Esophagus squamous epithelium (tissue), 5 donors: Measurements from ENCODE around the gene CSNK1G1. TPM values are rescaled to one million over a fixed set of nuclear protein-coding genes. Genes with fewer than 3 reads are reported as not detected.

Experiments used
- DNase-seq: peaks from one replicate; lab custom pipeline; 2025; lab: John Stamatoyannopoulos, UW
- H3K27ac ChIP-seq, 4 donors: fragments of 200-600 bp; sonication (generic); one replicate each; pipeline ENCODE4 v1.5.1; 2016 to 2019; ENCODE audit warnings: mild to moderate bottlenecking in 1 of 4
- H3K27me3 ChIP-seq, 4 donors: fragments of 200-600 bp; sonication (generic); 1 replicate in 3 of 4; 2 replicates in 1 of 4; pipeline versions ENCODE4 v1.5.1 to v1.6.0; 2017 to 2021; ENCODE audit warnings: antibody characterized with exemption in 1 of 4
- H3K36me3 ChIP-seq, 3 donors: fragments of 200-600 bp; sonication (generic); one replicate each; pipeline ENCODE4 v1.5.1; 2016 to 2019
- H3K4me1 ChIP-seq, 3 donors: fragments of 200-600 bp; sonication (generic); one replicate each; pipeline ENCODE4 v1.5.1; 2017 to 2019
- H3K4me3 ChIP-seq, 4 donors: fragments of 200-600 bp; sonication (generic); 1 replicate in 3 of 4; 2 replicates in 1 of 4; pipeline ENCODE4 v1.5.1; 2016 to 2019; ENCODE audit warnings: mild to moderate bottlenecking in 2 of 4, moderate library complexity in 1 of 4
- H3K9me3 ChIP-seq, 3 donors: fragments of 200-600 bp; sonication (generic); one replicate each; pipeline ENCODE4 v1.5.1; 2016 to 2019
- CTCF ChIP-seq, 6 experiments: fragments of 450-650 bp in 4 of 6; fragments of 200-600 bp in 2 of 6; sonication (generic) in 2 of 6; IDR thresholded peaks; one replicate each; pipeline ENCODE4 v1.5.1; 2016 to 2019; ENCODE audit warnings: antibody characterized with exemption in 6 of 6, mild to moderate bottlenecking in 4 of 6, moderate library complexity in 4 of 6
- POLR2A ChIP-seq, 4 donors: fragments of 450-650 bp; IDR thresholded peaks; one replicate each; pipeline ENCODE4 v1.6.1; 2017; ENCODE audit warnings: antibody characterized with exemption in 4 of 4, mild to moderate bottlenecking in 4 of 4, moderate library complexity in 3 of 4
- WGBS, 2 donors: methylation state at CpG; one replicate each; pipeline ENCODE4 v1.1.5; 2018; 5-methylcytosine and 5-hydroxymethylcytosine counted together
- intact Hi-C: fragments of 100-400 bp; cut with DNase I; formaldehyde crosslinking; loops from one replicate; pipeline ENCODE4 v1.15.0; 2022
- total RNA-seq, 4 donors: library from RNA; depleted of rRNA; stranded (reverse); fragments of >200 nt; gene quantifications; one replicate each; pipeline ENCODE4 v1.1.0, GENCODE V29; 2016
- donor health status: DM: yes; HTN: yes; CAD: no.

CSNK1G1 gene
- total RNA-seq, 4 donors from 2014 or later = 15.0 to 21.4 (median 16.8) TPM

GRCh38 chr15:64324165-64324877 lies 31.7 kb downstream of the CSNK1G1 start:
- WGBS, 2 donors = 86 to 89% methylated on average over 5 of the region's 5 CpGs
- TF ChIP-seq POLR2A (IDR thresholded peaks at IDR 0.05) (no peak), CTCF (IDR thresholded peaks at IDR 0.05) (no peak)
- Histone ChIP-seq H3K4me1 (peaks cover 3 to 15% (median 3%) of the 10 kb centered on the region in 3 donors), H3K36me3 (no peaks in the 10 kb centered on the region), H3K4me3 (no peak overlapping the region), H3K9me3 (no peaks in the 10 kb centered on the region), H3K27me3 (no peaks in the 10 kb centered on the region), H3K27ac (peak overlapping the region in 2 of 4 donors; percentile 53 to 67)
- intact Hi-C loops = no loop called here
- no peak for DNase-seq

GRCh38 chr15:64315216-64315615 lies 40.8 kb downstream of the CSNK1G1 start:
- TF ChIP-seq POLR2A (IDR thresholded peaks at IDR 0.05) (no peak), CTCF (IDR thresholded peaks at IDR 0.05) (no peak)
- Histone ChIP-seq H3K4me1 (peaks cover 3 to 26% (median 12%) of the 10 kb centered on the region in 3 donors), H3K27ac (peak overlapping the region in 3 of 4 donors; percentile 29 to 46 (median 42)), H3K4me3 (no peak overlapping the region), H3K27me3 (no peaks in the 10 kb centered on the region), H3K9me3 (no peaks in the 10 kb centered on the region), H3K36me3 (no peaks in the 10 kb centered on the region)
- intact Hi-C loops = no loop called here
- no peak for DNase-seq
- WGBS, 2 donors = 28 to 58% methylated on average over 4 of the region's 4 CpGs

GRCh38 chr15:64314456-64314855 lies 41.5 kb downstream of the CSNK1G1 start:
- H3K27me3 ChIP-seq = no peaks in the 10 kb centered on the region
- peaks cover 3 to 26% (median 12%) of the 10 kb centered on the region in 3 donors for H3K4me1 ChIP-seq
- H3K36me3 ChIP-seq = no peaks in the 10 kb centered on the region
- 73 to 81% methylated on average over 3 of the region's 3 CpGs for WGBS, 2 donors
- intact Hi-C loops = no loop called here
- no peak for DNase-seq
- H3K4me3 ChIP-seq = no peak overlapping the region
- no peak for TF ChIP-seq CTCF (IDR thresholded peaks at IDR 0.05)
- no peak for TF ChIP-seq POLR2A (IDR thresholded peaks at IDR 0.05)
- H3K27ac ChIP-seq = peak overlapping the region in 2 of 4 donors; percentile 29 to 42
- H3K9me3 ChIP-seq = no peaks in the 10 kb centered on the region

GRCh38 chr15:64311566-64311965 lies 44.4 kb downstream of the CSNK1G1 start:
- no peak overlapping the region for H3K27ac ChIP-seq
- H3K36me3 ChIP-seq = no peaks in the 10 kb centered on the region
- H3K27me3 ChIP-seq = no peaks in the 10 kb centered on the region
- no peak for TF ChIP-seq CTCF (IDR thresholded peaks at IDR 0.05)
- no peak for DNase-seq
- peaks cover 3 to 26% (median 12%) of the 10 kb centered on the region in 3 donors for H3K4me1 ChIP-seq
- no peaks in the 10 kb centered on the region for H3K9me3 ChIP-seq
- 78 to 86% methylated on average over 6 of the region's 6 CpGs for WGBS, 2 donors
- H3K4me3 ChIP-seq = no peak overlapping the region
- intact Hi-C loops = no loop called here

- no peak for DNase-seq
- no peak for TF ChIP-seq POLR2A (IDR thresholded peaks at IDR 0.05)
- TF ChIP-seq CTCF (IDR thresholded peaks at IDR 0.05) = no peak
- no peaks in the 10 kb centered on the region for H3K36me3 ChIP-seq
- H3K9me3 ChIP-seq = no peaks in the 10 kb centered on the region
- H3K27me3 ChIP-seq = no peaks in the 10 kb centered on the region
- no peak overlapping the region for H3K27ac ChIP-seq
- intact Hi-C loops = no loop called here
- H3K4me3 ChIP-seq = no peak overlapping the region
- H3K4me1 ChIP-seq = peaks cover 3 to 14% (median 7%) of the 10 kb centered on the region in 3 donors
These were observed 45.9 kb downstream of the CSNK1G1 start for GRCh38 chr15:64310036-64310435.
